ENCODE results near the gene TUBGCP3. TPM values are rescaled to one million over a fixed set of nuclear protein-coding genes. Genes with fewer than 3 reads are reported as not detected.
A peak's percentile ranks its signal among the peaks of the same experiment; 100 is the strongest.

TUBGCP3 gene
- total RNA-seq, 1 experiment from 2014 or later, result 37.3 TPM

DNA sequence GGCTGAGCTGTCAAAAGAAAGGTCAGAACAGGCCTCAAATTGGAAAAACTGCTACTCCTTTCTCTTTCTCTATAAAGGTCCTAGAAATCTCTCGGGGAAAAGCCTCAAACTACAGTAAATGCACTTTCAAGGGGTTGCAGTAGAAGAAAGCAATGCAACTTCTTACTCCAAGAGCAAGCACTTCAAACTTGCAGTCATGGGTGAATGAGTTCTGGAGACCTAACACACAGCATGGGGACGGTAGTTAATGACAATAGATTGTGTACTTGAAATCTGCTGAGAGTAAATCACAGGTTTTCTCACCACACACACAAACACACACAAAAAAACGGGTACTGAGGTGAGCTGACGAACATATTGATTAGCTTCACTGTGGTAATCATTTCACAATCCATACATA is 11.8 kb downstream of the TUBGCP3 start:
- peak overlapping the region in 1 of 3 experiments; percentile 19; a peak in 2 of 7 replicates for H3K27ac Mint-ChIP-seq
- WGBS (ENCODE audit: extremely low coverage, insufficient read length, low lambda C conversion rate), result no CpG with 5 or more reads among the region's 4 CpGs
- H3T11ph ChIP-seq (ENCODE audit: low read length), result no peak overlapping the region

More for the DNA sequence above, 11.8 kb downstream of the TUBGCP3 start:
- Histone ChIP-seq H4K20me1 (ENCODE audit: control insufficient read depth, insufficient read depth, insufficient read length) (no peaks in the 10 kb centered on the region), H2BK15ac (ENCODE audit: low read depth, low read length) (no peak overlapping the region), H3K4me1 (ENCODE audit: insufficient read depth, low read length) (no peaks in the 10 kb centered on the region; the same call in 1 of the 2 replicates), H3K27me3 (ENCODE audit: insufficient read depth, low read length) (no peaks in the 10 kb centered on the region), H4K8ac (replicated peaks; ENCODE audit: insufficient read length, low read depth, low read length) (no peak overlapping the region), H4K5ac (ENCODE audit: insufficient read length, low read depth, low read length) (no peak overlapping the region), H3K79me2 (ENCODE audit: insufficient read depth, low read length) (peaks cover 20% of the 10 kb centered on the region; the same call in 1 of the 2 replicates), H4K91ac (ENCODE audit: insufficient read length, low read depth, low read length) (no peak overlapping the region), H3K23me2 (ENCODE audit: insufficient read length, low read depth, low read length, poor library complexity, severe bottlenecking) (no peaks in the 10 kb centered on the region), H3K9me3 (ENCODE audit: control insufficient read depth, low read depth, low read length) (no peaks in the 10 kb centered on the region), H3K79me1 (ENCODE audit: insufficient read depth, low read depth, low read length, poor library complexity, severe bottlenecking) (peaks cover 11% of the 10 kb centered on the region), H3K9ac (ENCODE audit: extremely low read depth, insufficient read length, low read length) (no peak overlapping the region), H2BK20ac (ENCODE audit: low read depth, low read length, poor library complexity, severe bottlenecking) (no peak overlapping the region), H3K4ac (ENCODE audit: low read depth, low read length) (no peak overlapping the region), H2AFZ (ENCODE audit: low read length) (no peak overlapping the region), H3K27ac (ENCODE audit: insufficient read length, low read depth, low read length) (no peak overlapping the region), H3K14ac (ENCODE audit: insufficient read depth, low read length) (no peak overlapping the region), H2BK12ac (ENCODE audit: insufficient read length, low read depth, low read length) (no peak overlapping the region), H2BK120ac (ENCODE audit: low read depth, low read length, poor library complexity, severe bottlenecking) (no peak overlapping the region), H3K23ac (ENCODE audit: insufficient read length, low read depth, low read length) (no peak overlapping the region), H3K56ac (ENCODE audit: insufficient read length, low read depth, low read length) (no peak overlapping the region), H2BK5ac (ENCODE audit: insufficient read length, low read length) (no peak overlapping the region), H3K4me2 (ENCODE audit: insufficient read depth, insufficient read length, low read length) (no peak overlapping the region), H3K18ac (ENCODE audit: insufficient read length, low read depth, low read length) (no peak overlapping the region), H2AK5ac (ENCODE audit: insufficient read length, low read length) (no peak overlapping the region)
- H3K27me3 Mint-ChIP-seq (ENCODE audit: low read depth), result no peaks in the 10 kb centered on the region
- DNase-seq, result no peak
- peaks cover 12 to 18% (median 15%) of the 10 kb centered on the region in 3 experiments for H3K36me3 Mint-ChIP-seq (ENCODE audit: insufficient read depth in 1 of 3, low read depth in 3 of 3)
- TF ChIP-seq, protein P1, sequence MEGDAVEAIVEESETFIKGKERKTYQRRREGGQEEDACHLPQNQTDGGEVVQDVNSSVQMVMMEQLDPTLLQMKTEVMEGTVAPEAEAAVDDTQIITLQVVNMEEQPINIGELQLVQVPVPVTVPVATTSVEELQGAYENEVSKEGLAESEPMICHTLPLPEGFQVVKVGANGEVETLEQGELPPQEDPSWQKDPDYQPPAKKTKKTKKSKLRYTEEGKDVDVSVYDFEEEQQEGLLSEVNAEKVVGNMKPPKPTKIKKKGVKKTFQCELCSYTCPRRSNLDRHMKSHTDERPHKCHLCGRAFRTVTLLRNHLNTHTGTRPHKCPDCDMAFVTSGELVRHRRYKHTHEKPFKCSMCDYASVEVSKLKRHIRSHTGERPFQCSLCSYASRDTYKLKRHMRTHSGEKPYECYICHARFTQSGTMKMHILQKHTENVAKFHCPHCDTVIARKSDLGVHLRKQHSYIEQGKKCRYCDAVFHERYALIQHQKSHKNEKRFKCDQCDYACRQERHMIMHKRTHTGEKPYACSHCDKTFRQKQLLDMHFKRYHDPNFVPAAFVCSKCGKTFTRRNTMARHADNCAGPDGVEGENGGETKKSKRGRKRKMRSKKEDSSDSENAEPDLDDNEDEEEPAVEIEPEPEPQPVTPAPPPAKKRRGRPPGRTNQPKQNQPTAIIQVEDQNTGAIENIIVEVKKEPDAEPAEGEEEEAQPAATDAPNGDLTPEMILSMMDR (conservative IDR thresholded peaks at IDR 0.05), result no peak
- peaks cover 32% of the 10 kb centered on the region in 2 experiments for H3K4me1 Mint-ChIP-seq
- H3K9me3 Mint-ChIP-seq, result peaks cover 8 to 12% of the 10 kb centered on the region in 2 experiments
- H3K4me3 Mint-ChIP-seq, result no peak overlapping the region

Data from H9 (cell line).